GM18508 (cell line): ENCODE data around the gene SNCAIP.
"Not testable (repeated sequence)": the region's sequence is repeated elsewhere in the genome, so short reads cannot be mapped to it uniquely, and the experiment has no call there.

Source experiments
- ATAC-seq: cut with Tn5 transposase; IDR thresholded peaks from one replicate; pipeline ENCODE4 v1.9.1; 2021; ENCODE audit warnings: moderate number of reproducible peaks; ENCODE audit not compliant: insufficient read depth, unreplicated experiment

The SNCAIP gene

DNA sequence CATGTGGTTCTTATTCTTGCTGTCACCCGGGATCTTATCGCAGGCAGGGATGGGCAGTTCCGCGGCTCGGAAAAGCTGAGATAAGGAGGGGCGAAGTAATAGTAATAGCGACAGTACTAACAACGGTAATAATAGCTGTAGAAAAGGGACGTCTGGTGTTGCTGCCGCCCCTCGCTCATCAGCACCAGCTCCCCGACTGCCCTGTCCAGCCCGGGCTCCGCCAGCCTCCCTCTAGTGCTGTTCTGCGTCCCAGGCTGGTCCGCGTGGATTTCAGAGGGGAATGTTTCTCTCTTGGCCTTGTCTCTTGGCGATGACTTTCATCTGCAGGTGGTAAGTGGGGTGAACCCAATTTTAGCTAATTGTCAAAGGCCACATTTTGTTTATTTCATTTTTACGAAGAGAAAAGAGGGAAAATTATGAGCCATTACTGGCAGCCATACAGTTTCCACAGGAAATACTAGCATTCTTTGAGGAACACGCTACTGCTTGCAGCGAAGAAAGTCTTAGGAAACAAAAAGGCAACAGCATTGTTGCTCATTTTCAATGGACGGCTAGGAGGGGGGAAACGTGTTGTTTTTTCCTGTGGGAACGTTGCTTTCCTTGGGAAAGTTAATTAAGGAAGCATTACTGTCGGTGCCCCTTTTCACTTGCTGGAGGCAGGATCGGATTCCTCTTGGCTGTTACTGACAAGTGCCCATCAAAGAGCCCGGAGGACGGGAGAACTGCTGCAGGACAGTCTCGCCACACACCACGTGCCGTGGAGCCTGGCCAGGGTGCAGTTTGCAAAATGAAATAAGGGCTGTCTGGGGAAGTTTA, 762 bp downstream of the SNCAIP start:
- no peak for ATAC-seq

DNA sequence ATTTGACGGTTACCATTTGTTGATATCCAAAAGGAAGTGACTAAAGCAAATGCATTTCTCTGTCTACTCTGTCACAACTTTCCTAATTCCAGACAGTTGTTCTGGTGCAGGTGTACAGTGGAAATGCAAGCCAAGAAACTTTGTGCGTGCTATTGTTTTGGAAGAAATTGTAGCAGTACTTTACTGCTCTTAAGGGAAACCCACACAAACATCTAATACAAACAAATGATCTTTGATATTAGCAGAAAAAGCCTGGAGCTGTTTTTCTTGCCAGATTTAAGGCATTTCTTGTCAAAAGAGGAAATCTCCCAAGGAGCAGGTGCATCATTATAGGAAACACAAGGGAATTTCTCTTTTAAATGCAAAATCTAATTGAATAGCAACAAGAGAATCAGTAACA, 2.0 kb downstream of the SNCAIP start:
- ATAC-seq, result no peak

DNA sequence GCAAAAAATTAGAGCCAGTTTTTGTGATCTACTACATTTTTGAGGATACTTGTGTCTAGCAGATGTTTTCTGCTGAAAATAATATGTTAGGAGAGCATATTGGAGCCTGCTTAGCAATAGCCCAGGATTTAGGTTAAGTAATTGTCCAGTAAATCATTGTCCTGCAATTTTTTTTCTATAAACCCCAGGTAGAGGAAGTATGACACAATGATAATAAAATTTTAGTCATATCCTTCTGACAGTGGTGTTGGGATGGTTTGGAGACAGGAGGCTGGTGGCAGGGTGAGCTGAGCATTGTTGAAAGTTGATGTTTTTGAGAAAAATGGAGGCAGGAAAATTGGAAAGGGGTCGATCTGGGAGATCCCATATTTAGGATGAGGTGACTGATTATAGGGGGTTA, 3.5 kb downstream of the SNCAIP start:
- no peak for ATAC-seq

DNA sequence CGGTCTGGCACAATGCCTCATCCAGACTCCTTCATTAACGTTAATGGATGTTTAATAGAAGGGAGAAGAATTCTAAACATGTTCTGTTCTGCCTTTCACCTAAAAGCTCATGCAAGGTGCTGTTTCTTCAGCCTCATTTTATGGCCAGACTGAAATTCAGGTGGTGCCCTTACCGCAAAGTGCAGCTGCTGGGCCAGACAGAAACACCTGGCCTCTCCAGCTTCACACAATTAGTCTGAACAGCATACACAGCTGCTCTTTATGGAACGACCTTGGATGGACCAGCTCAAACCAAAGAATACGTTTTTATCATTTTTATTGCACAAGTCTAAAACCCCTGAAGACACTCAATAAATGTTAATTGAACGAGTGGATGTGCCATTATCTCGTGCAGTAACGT, 4.6 kb downstream of the SNCAIP start:
- no peak for ATAC-seq

DNA sequence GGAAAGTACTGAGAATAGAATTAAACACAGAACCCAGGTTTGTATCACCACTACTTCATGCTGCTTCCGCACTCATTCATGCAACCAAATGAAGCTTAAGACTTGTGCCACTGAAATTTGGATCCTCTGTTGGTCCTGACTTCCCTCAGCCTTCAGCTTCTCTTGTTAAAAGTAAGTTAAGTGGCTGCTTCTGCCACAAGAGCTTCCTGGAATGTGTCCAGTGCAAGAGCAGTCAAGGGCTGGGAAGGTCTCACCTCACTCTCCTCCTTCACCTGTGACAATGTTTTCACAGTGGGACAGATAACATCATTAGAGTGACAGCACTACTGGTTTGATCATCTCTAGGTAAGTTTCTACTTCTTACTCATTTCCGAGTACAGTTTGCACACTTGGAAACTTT, 7.9 kb downstream of the SNCAIP start:
- no peak for ATAC-seq

DNA sequence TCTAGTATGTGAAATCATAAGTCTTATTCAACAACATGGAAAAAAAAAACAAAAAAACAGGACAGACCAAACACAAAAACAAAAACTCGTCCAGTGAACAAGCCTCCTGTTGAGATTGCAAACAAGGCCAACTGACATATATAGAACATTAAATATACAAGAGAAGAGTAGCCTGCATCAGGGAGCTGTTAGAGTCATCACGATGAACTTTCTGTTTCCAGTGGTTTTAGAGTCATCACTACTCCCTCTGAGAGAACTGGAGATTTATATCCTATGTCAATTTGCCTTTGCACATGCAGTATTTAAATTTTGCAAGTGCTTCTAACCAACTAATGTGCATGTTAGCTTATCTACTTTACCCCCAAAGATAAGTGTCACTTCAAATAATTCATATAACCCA, 9.9 kb downstream of the SNCAIP start:
- no peak for ATAC-seq

DNA sequence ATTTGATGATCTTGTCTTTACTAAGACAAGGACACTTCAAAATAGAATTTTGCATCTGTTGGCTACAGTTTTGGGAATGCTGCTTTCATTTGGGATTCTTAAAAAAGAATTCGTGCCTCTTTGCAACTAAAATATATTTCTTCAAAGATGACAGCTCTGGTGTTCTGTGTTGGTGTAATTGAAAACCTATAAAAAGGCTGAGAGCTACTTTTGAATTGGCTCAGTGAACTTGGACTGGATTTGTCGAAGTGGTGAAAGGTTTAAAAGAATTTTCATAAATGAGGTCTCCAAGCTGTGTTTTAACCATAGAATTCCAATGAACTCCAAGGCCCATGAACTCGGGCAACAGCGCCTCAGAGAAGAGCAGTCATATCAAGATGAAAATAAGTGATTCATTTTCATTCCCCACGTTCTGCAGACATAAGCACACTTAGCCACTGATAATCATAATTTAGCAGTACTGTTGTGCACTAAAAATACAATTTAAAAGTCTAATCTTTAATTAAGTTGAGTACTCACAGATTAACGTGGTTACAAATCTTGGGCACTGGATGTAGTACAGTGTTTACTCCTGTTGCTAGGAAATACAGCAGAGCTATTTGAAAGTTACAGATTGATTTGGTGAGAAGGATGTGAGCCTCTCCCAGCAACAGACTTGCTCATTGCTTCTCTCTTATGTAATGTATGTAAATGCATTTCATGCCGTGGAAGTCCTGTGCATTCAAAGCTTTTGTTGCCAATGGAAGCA, 10.9 kb downstream of the SNCAIP start:
- ATAC-seq, result no peak

DNA sequence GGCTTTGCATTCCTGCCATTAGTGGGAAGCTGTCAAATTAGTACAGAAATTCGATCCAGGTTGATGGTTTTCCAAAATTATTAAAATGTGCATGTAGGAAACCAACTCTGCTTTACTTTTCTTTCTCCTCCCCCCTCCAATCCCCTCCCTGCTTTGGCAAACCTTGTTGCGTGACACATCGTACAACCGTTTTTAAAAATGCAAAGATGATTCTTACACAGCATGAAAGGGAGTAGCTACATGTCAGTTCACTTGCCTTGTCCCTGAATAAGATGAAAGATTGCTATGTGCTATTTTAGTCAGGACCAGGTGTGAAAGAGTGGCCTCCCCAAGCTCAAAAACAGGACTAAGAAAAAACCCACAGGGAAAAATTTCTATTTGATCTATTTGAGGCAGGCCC, 11.7 kb downstream of the SNCAIP start:
- ATAC-seq, result no peak

DNA sequence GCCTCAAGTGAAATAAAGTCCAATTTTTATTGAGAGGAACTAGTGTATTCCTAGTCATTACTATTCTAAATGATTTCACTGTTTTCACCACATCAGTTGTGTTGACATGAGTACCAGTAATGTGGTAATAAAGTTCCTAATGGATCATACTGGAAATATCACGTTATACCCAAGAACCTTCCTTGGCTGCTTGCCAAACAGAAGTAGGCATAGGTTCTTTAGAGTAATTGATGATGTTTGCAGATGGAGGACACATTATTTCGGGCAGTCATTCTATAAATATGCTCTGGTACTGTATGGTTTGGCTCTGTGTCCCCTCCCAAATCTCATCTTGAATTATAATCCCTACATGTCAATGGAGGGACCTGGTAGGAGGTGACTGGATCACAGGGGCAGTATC, 15.1 kb downstream of the SNCAIP start:
- ATAC-seq, result no peak

DNA sequence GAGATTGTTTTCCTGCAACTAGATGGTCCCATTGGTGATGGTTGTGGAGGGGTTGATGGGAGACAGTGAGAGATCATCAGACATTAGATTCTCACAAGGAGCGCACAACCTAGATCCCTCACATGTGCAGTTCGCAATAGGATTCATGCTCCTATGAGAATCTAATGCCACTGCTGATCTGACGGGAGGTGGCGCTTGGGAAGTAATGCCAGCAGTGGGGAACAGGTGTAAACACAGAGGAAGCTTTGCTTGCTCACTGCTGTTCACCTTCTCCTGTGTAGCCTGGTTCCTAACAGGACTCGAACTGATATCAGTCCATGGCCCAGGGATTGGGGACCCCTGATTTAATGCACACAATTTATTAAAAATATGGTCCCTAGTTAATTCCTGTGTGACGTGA, 18.8 kb downstream of the SNCAIP start:
- ATAC-seq, result no peak

DNA sequence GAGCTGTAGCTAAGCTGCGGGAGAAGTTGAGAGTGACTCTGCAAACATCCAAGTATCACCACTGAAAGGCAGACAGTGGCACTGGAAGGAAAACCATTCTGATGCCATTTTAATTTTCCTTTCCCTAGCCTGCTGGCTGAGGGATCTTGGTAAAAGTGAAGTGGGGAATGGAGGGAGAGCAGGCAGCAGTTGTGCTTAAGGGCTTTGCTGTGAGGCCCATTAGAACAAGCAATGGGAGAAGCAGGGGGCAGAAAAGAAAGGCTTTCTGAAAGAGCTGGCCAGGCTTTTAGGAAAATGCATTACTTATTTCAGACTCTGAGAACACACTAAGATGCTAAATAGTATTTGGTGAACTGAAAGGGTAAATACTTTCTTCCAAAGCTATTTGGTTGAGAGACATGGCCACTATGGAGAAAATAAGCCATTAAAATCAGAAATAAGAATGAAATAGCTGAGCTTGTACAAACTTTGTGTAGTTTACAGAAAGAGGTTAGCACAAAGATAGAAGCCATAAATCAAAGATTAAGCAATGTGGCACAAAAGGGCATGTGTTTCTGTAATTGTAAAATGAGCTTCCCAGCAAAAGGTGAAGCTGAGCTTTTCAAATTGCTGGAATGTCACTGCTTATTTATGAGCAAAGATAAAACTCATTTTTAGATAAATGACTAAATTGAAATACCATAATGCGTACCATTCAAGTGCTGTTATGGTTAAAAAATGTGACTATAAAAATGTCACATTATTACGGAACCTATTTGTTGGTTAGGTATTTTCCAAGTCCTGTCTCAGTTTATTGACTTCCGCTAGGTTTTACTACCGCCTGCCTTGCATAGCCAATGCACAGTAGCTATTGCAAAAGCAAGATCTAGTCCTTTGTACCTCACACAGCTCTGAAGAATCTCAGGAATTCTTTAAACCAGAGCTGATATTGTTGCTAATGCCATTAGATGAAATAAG, 20.8 kb downstream of the SNCAIP start:
- no peak for ATAC-seq

DNA sequence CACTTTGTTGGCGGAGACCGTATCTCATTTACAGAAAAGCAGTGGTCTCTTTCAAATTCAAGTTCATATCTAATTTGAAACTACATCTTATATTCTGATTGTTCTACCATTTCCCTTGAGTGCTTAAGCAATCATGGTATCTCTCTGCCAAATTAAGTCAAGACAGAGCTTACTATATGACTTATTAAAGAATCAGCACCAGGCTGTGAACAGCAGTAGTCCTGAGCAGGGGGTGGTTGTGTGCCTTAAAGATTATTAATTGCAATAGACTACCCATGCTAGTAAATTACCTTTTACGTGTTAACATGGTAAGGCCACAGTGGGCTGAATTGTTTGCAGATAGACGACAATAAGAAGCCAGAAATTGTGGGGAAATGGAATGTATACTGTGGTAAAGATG, 21.5 kb downstream of the SNCAIP start:
- ATAC-seq, result no peak

DNA sequence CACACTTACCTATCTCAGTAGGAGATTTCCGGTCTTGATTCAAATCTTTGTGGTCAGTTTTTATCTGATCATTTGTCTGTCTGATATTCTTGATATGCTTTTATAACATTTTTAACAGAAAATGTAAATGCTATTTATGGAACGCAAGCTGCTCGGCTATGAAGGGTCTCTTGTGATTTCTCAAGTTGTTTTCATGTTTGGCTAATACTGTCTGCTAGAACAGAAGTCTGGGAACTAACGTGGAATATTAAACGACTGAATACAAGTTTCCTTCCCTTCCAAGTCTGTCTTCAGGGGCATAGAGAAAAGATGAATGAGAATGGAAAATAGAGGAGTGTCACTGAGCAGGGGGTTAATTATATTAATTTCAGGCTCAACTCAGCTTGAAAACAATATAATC, 27.6 kb downstream of the SNCAIP start:
- ATAC-seq, result no peak

DNA sequence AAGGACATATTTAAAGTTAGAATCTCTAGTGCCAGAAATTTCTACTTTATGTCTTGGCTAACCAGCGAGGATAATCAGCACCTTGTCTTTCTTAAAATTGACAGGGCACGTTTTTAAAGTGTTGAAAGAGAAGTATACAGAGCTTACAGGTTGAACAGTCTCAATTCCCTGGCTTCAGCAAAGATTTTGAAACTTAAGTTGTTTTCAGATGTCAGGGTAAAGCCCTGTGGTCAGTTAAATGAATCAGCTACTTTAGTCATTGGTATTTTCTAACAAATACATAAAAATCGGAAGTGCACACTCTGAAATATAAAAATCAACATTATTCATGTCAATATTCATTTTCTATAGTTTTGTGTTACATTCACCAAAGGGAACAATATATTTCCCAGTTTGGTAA, 29.1 kb downstream of the SNCAIP start:
- ATAC-seq, result no peak

DNA sequence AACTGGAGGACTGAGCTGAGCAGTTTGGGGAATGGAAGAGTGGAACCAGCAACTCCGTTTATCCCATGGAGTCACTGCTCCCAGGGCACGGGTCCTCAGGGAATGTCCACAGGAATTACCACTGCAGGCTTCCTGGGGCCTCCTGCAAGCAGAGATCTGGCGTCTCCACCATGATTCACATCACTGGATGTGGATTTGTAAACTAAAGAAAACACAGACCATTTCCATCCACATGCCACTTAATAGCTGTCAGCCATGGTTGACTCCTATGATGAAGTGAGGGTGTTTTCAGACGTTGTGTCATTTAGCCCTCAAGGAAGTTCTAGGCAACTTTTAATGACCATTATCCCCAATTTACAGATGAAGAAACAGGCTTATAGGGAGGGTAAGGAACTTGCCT, 30.2 kb downstream of the SNCAIP start:
- no peak for ATAC-seq

DNA sequence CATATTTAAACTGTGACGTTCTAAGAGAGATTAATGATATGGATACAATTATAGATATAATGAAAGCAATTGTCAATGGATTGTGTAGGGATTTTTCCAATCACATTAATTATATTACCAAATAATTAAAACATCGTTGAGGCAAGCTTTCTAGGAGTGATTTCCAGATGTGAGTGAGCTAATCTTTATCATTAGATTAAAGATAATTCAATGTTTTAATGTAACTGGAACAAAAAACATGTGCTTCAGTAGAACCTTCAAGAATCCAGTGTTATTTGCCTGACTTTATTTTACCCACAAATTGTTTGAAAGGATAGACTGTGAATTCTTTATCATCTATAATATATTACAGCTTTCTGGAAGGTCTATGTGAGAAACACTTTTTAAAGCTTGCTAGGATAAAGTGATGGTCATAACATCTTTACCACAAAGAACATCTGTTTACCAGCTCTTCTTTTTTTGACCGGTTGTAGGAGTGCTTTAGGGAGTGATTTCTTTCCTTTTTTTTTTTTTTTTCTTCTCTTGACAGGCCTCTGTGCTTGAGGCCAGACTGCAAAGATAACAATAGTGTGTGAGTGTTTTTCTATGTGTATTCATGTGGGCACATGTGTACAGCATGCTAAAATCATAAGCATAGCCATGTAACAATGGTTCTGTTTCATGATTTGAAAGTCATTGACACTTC, 35.0 kb downstream of the SNCAIP start:
- ATAC-seq, result no peak

DNA sequence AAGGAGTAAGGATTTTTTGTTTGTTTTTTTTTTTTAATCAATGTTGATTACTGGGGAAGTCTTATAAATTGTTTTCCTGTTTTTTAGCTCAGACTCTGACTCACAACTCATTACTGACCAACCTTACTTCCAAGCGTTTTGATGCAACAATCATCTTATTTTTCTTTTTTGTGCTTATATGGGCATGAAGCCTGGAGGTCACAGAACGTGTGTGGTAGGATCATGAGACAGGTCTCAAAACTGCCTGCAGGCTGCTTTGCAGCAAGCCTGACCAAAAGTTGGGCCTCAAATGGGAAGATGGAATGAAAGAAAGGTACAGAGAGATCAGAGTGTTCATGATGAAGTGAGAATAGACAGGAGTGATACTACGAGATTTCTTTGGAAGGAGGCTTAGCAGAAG, 38.5 kb downstream of the SNCAIP start:
- no peak for ATAC-seq

DNA sequence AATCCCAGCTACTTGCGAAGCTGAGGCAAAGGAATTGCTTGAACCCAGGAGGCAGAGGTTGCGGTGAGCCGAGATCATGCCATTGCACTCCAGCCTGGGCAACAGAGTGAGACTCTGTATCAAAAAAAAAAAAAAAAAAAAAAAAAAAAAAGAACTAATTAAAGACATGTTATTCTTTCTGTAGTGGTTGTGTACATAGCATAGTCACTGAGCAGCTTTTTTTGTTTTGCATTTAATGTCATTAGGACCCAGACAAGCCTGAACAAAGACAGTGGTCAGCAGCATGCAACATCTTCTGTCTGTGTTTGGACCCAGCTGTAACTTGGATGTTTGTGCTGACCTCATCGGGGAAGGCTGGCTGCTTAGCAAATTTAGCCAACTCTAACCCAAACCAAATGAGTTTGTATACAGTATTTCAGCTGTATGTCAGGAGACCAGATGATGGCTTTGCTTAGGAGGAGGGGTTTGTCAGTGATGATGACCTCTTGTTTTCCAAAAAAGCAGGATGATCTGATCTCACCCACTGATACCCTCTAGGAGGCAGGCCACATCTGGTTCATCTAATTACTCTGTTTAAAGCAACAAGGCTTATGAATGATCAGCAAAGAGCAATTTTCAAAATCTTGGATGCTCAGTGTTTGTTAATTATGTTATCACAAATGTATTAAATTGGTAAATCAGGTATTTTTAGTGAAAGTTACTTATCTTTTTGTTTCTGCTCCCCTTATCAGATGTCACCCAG, 39.5 kb downstream of the SNCAIP start:
- ATAC-seq, result no peak

DNA sequence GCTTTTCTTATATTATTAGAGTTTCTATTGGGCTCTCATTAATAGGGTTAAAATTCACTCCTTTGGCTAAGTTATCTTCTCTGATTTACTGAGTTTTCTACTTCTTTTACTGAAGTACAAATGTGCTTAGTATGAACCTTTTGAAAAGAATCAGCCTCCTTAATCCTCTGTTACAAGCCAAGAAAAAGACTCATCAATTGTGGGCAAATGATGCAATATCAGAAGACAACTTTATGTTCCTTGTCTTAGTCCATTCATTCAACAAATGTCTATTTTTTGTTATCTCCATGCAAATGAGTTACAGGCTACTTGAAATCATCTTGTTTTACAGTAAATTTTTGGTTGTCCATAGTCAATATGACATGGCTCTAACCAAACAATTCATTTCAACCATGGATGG, 40.3 kb downstream of the SNCAIP start:
- no peak for ATAC-seq

DNA sequence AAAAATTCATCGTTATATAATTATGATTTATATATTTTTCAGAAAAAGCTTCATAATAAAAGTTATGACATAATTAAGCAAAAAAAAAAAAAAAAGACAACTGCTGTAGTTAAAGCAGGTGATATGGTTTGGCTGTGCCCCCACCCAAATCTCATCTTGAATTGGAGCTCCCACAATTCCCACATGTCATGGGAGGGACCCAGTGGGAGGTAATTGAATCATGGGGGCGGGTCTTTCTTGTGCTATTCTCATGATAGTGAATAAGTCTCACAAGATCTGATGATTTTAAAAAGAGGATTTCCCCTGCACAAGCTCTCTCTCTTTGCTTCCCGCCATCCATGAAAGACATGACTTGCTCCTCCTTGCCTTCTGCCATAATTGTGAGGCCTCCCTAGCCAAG, 41.3 kb downstream of the SNCAIP start:
- not testable (repeated sequence) for ATAC-seq
